ENCODE data around the gene PRLH.

DNA sequence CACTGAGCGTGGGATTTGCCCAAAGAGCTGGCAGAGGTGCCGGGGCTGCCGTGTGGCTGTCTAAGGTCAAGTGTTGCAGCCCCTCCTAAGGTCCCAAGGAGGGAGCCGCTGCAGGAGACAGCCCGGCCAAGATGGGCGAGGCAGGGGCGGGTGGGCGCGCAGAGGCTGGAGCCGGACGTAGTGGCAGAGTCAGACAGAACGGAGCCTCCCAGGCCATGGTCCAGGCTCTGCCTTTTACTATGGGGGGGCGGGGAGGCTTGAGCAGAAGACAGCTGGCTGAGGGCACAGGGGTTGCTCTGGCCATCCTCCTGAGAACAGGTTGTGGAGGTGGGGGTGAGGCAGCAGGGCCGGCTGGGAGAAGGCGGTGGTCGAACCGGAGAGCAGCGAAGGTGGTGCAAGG is 27.5 kb upstream of the PRLH start:
- no peak for TF ChIP-seq POLR2A (IDR thresholded peaks at IDR 0.05; ENCODE audit: low read length)
- no peak for TF ChIP-seq GATA1 (IDR thresholded peaks at IDR 0.05; ENCODE audit: low read depth, low read length)

Measured in erythroblast (primary cell).